Stimulated activated CD4-positive, alpha-beta T cell treated with anti-CD3 and anti-CD28 coated beads, Interleukin-2, amount 100 ng/mL, for 24 hours (primary cell): ENCODE measurements around the gene CPNE5.

Experiments used
- DNase-seq, 2 donors: peaks; one replicate each; pipeline ENCODE4 v3.0.0-alpha.2; 2020

CPNE5 gene

GRCh38 chr6:36758516-36759147 is 80.6 kb downstream of the CPNE5 start:
- no peak for DNase-seq

- DNase-seq = no peak
Observed at GRCh38 chr6:36757943-36758508, 81.2 kb downstream of the CPNE5 start.

GRCh38 chr6:36757206-36757605 is 82.0 kb downstream of the CPNE5 start:
- peak in 1 of 2 donors; percentile 34 for DNase-seq

GRCh38 chr6:36756786-36757185 is 82.5 kb downstream of the CPNE5 start:
- DNase-seq = no peak

DNA sequence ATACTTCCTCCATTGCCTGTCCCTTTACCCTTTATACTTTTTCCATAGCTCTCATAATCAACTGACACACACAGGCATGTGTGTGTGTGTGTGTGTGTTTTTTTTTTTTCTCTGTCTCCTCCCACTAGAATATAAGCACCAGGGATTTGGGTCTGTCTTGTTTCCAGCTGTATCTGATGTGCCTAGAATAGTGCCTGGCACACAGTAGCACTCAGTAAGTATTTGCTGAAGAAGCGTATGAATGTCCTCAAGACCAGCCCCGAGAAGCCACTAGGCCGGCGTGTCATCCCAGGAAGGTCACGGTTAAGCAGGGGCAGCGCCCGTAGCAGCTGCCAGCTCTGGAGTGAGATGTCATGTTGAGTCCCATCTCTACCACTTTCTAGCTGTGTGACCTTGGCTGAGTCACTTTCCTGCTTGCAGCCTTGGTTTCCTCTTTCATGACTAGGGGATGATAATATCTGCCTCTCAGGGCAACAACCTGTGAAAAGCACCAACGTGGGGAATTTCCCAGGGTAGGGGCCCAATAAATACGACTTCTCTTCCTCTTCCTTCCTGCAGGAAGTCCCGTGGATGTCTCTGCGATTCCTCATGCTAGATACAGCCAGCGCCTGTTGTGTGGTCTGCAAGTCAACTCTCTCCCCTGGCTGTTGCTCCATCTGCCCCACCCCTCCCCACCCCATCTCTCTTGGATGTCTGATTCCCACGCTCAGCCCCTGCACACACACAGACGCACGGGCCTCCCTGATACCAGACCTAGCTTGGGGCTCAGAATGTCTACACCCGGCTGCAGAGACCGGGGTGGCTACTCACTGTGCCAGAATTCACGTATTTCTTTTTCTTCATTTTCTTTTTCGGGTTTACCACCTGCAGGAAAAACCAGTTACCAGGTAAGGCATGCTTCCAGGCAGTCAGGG is 83.6 kb downstream of the CPNE5 start:
- DNase-seq = peak; percentile 69 to 78

GRCh38 chr6:36754582-36755434 is 84.4 kb downstream of the CPNE5 start:
- no peak for DNase-seq

DNA sequence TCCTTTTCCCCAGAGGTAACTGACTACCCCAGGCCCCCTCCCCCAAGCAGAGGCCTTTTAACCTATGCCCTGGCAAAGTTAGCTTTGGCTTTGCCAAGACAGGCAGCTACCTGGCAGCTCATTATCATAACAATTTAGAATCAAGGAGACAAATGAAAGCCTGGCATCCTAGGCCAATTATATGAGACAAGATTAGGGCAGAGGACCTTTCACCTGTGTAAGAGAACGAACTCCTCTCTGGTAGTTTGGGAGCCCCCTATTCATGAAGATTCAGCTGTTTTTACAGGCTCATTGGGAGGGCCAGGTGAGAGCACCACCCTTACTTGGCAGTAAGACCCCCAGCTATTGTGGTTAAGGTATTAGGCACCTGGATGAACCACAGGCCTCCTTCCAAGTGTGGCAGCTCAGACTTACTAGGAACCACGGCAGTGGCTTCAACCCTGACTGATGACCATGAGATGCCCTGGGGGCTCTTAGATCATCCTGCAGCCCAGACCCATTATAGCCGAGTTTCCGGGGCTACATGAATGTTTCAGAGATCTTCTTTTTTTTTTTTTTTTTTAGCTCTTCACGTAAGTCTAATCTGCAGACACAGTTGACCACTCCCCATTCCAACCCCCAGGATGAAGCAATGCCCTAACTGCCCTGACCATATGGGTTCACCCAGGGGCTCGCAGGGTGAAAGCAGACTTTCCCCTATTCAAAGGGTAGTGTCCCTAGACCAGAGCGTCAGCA is 85.4 kb downstream of the CPNE5 start:
- DNase-seq = no peak

- peak in 1 of 2 donors; percentile 17 for DNase-seq
Observed at GRCh38 chr6:36752886-36753506, 86.2 kb downstream of the CPNE5 start.

DNA sequence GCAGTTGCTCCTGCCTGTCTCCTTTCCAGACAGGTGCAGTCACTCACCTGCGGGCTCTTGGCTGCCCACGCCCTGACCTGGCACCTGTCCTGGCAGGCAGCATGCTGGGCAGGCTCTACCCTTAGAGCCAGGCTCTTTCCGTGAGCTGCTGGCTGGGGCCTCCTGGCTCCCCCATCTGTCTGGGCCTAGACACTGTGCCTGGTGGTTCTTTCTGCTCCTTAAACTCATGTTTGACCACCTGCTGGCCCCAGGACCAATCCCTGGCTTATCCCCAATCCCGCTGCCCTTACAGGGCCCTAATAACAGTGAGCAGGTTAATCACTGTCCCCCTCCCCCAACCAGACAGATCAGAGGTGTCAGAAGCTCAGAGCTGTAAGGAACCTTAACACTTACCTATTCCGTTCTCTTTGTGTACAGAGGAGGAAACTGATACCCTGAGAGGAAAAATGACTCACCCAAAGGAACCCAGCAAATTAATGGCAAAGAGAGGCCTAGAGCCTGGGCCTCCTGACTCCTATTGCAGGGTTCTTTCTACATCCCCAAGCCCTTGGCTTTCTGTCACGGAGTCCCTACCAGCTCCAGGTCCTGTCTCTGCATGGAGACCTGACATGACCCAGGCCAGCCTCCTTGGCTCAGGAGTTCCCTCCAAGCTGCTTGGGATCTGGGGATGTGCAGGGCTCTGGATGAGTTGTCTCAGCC is 86.9 kb downstream of the CPNE5 start:
- no peak for DNase-seq

DNA sequence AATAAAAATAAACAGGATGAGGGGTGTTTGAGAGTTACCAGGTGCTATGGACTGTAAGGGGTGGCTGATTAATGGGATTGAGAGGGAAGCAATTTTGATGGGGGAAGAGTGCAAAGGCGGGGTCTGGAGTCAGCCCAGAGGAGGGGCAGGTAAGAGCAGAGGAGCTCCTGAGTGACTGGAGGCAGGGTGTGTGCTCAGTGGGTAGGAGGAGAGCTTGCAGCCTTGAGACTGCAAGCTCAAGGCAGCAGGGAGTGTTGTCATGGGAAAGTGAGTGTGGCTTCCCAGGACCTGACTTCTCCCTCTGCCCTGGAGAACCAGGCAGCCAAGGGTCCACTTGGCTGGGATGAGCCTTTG is 87.4 kb downstream of the CPNE5 start:
- no peak for DNase-seq

DNA sequence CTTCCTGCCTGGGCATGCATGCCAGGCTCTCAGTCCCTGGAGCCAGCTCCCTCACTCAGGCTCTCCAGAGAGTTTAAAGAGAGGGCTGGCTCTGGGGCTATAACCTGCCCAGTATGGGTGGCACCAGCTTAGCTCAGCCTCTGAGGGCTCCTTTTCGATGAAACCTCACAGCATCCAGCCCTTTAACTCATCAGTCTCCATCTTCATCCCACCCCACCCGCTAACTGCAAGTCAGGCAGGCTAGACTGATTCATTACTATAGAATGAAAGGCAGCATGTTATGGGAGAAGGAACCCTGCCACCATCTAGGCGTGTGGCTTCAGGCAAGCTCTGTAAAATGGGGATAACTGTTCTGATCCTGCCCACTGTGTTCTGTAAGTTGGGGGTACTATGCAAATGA is 88.2 kb downstream of the CPNE5 start:
- no peak for DNase-seq

GRCh38 chr6:36749829-36750489 is 89.3 kb downstream of the CPNE5 start:
- no peak for DNase-seq

DNA sequence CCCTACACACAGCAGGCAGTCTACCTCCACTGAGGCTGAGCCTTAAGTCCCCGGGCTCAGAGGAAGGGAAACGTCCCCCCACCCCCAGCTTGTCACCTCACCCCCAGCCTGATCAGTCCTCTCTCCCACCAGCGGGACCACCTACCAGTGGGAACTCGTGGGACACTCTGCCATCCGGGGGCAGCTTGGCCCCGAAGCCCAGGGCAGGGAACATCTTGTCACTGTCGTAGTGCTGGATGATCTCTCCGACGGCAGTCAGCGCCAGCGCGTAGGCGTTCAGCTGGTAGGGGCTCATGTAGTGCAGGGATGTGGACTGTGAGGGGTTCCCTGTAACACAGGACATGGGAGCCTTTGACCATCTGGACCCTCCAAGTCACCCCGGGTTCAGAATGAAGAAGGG is 93.0 kb downstream of the CPNE5 start:
- no peak for DNase-seq

- no peak for DNase-seq
Observed at GRCh38 chr6:36745836-36746235, 93.4 kb downstream of the CPNE5 start.

- DNase-seq = no peak
Observed at GRCh38 chr6:36745283-36745682, 94.0 kb downstream of the CPNE5 start.

- no peak for DNase-seq
Observed at GRCh38 chr6:36744304-36744673, 95.0 kb downstream of the CPNE5 start.

GRCh38 chr6:36743538-36744303 is 95.5 kb downstream of the CPNE5 start:
- DNase-seq = no peak

GRCh38 chr6:36743032-36743431 is 96.2 kb downstream of the CPNE5 start:
- no peak for DNase-seq

GRCh38 chr6:36742146-36742545 is 97.1 kb downstream of the CPNE5 start:
- no peak for DNase-seq

DNA sequence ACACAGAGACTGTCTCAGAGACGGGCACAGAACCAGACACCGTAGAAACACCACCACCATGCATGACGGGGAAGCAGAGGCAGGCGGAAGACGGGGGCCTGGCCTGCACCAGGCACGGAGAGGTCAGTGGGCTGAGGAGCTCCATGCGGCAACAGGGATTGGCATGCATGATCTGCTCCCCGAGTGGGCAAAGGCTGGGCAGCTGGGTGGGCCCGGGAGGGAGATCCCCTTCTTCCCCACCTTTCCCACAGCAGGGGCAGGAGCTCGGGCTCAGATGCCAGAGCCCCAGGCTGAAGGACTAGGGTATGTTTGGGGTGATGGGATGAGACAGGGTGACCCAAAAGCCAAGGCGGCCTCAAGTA is 98.4 kb downstream of the CPNE5 start:
- DNase-seq = no peak
